ENCODE data around the gene SNX11.

SNX11 gene

GRCh38 chr17:48169926-48170325 lies 62.4 kb downstream of the SNX11 start:
- no peak for DNase-seq

Data from SIG-M5 (cell line).